ENCODE data around the gene LILRA2. TPM values are rescaled to one million over a fixed set of nuclear protein-coding genes. Genes with fewer than 3 reads are reported as not detected.

LILRA2 gene
- total RNA-seq, 2 donors from 2014 or later, result 0.35 to 0.85 TPM

- Histone ChIP-seq H3K9me3 (no peaks in the 10 kb centered on the region), H3K9ac (ENCODE audit: low read depth in 2 of 2, low read length in 2 of 2) (no peak overlapping the region), H3K27me3 (no peaks in the 10 kb centered on the region), H3K4me3 (no peak overlapping the region), H3K4me1 (no peaks in the 10 kb centered on the region), H3K36me3 (no peaks in the 10 kb centered on the region), H3K27ac (no peak overlapping the region)
- TF ChIP-seq, protein P1, sequence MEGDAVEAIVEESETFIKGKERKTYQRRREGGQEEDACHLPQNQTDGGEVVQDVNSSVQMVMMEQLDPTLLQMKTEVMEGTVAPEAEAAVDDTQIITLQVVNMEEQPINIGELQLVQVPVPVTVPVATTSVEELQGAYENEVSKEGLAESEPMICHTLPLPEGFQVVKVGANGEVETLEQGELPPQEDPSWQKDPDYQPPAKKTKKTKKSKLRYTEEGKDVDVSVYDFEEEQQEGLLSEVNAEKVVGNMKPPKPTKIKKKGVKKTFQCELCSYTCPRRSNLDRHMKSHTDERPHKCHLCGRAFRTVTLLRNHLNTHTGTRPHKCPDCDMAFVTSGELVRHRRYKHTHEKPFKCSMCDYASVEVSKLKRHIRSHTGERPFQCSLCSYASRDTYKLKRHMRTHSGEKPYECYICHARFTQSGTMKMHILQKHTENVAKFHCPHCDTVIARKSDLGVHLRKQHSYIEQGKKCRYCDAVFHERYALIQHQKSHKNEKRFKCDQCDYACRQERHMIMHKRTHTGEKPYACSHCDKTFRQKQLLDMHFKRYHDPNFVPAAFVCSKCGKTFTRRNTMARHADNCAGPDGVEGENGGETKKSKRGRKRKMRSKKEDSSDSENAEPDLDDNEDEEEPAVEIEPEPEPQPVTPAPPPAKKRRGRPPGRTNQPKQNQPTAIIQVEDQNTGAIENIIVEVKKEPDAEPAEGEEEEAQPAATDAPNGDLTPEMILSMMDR (IDR thresholded peaks at IDR 0.05), result no peak
- intact Hi-C loops (cut with DNase I), result no loop called here
- DNase-seq, result no peak
Observed at GRCh38 chr19:54554006-54554405, 19.6 kb upstream of the LILRA2 start.

DNA sequence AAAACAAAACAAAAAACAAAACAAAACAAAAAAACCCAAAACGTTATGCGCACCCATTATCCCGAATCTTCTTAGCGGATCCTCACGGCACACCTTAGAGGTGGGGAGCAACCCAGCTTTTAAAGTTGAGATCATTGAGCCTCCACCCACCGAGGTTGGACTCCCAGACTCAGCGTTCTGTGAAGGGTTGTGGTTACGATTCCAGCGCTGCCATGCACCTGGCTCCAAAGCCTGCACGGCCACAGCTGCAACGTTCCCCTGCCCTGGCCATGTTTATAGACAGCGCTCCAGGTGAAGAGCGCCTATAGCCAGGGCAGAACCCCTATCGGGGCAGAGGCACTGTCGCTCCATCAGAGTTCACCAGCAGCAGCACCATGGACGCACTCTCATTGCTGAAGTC lies 18.7 kb upstream of the LILRA2 start:
- H3K36me3 ChIP-seq, result no peaks in the 10 kb centered on the region
- no peak overlapping the region for H3K27ac ChIP-seq
- H3K4me1 ChIP-seq, result no peaks in the 10 kb centered on the region
- no peak for DNase-seq
- TF ChIP-seq, protein P1 (IDR thresholded peaks at IDR 0.05), result no peak
- no peaks in the 10 kb centered on the region for H3K27me3 ChIP-seq
- H3K4me3 ChIP-seq, result no peak overlapping the region
- intact Hi-C loops (cut with DNase I), result no loop called here
- no peak overlapping the region for H3K9ac ChIP-seq (ENCODE audit: low read depth in 2 of 2, low read length in 2 of 2)
- no peaks in the 10 kb centered on the region for H3K9me3 ChIP-seq

DNA sequence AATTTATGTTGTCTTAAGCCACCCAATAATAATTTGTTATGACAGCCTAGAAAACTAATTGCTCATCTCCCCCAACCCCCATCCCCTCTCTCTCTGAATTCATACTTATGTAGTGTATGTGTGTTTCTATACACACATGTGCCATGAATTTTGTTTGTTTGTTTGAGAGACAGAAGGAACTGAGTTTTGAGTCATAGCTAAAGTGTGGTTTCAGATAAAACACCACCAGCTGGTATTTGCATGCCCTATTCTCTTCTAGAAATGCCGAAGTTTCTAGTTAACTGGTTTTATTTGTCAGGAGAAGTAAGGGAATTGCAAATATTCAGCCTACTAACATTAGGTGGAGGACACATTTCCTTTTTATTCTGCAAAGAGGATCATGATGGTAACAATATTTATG lies 17.4 kb upstream of the LILRA2 start:
- Histone ChIP-seq H3K27me3 (no peaks in the 10 kb centered on the region), H3K4me3 (no peak overlapping the region), H3K9me3 (no peaks in the 10 kb centered on the region), H3K4me1 (no peaks in the 10 kb centered on the region), H3K27ac (no peak overlapping the region), H3K36me3 (no peaks in the 10 kb centered on the region), H3K9ac (ENCODE audit: low read depth in 2 of 2, low read length in 2 of 2) (no peak overlapping the region)
- intact Hi-C loops (cut with DNase I), result no loop called here
- no peak for DNase-seq
- TF ChIP-seq, protein P1 (IDR thresholded peaks at IDR 0.05), result no peak

DNA sequence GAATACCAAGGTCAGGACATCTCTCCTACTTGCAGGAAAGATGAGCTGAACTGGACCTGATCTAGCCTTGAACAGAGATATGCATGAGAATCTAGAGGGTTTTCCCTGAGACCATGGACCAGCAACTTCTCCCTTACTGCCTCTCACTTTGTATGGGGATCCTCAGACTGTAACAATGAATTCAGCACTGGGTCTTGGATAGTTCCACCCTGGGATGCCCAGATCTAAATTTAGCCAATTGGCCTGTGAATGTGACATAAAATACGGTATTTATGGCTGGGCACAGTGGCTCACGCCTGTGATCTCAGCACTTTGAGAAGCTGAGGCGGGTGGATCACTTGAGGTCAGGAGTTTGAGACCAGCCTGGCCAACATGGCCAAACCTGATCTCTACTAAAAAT lies 15.3 kb upstream of the LILRA2 start:
- H3K9me3 ChIP-seq, result no peaks in the 10 kb centered on the region
- TF ChIP-seq, protein P1 (IDR thresholded peaks at IDR 0.05), result no peak
- DNase-seq, result no peak

GRCh38 chr19:54560881-54561385 lies 12.7 kb upstream of the LILRA2 start:
- H3K36me3 ChIP-seq, result no peaks in the 10 kb centered on the region
- H3K4me1 ChIP-seq, result no peaks in the 10 kb centered on the region
- no peak overlapping the region for H3K4me3 ChIP-seq
- no peak overlapping the region for H3K27ac ChIP-seq
- H3K27me3 ChIP-seq, result no peaks in the 10 kb centered on the region
- TF ChIP-seq, protein P1 (IDR thresholded peaks at IDR 0.05), result no peak
- no peak overlapping the region for H3K9ac ChIP-seq (ENCODE audit: low read depth in 2 of 2, low read length in 2 of 2)
- DNase-seq, result no peak
- H3K9me3 ChIP-seq, result no peaks in the 10 kb centered on the region
- intact Hi-C loops (cut with DNase I), result no loop called here

More for the DNA sequence above, 15.3 kb upstream of the LILRA2 start:
- Histone ChIP-seq H3K27me3 (no peaks in the 10 kb centered on the region), H3K9ac (ENCODE audit: low read depth in 2 of 2, low read length in 2 of 2) (no peak overlapping the region), H3K4me1 (no peaks in the 10 kb centered on the region), H3K36me3 (no peaks in the 10 kb centered on the region), H3K4me3 (no peak overlapping the region), H3K27ac (no peak overlapping the region)
- intact Hi-C loops (cut with DNase I), result no loop called here
